ENCODE measurements around the gene OCA2.
"Not testable (repeated sequence)": the region's sequence is repeated elsewhere in the genome, so short reads cannot be mapped to it uniquely, and the experiment has no call there.

Gene OCA2

GRCh38 chr15:28013976-28014375, 85.1 kb downstream of the OCA2 start:
- H4K20me1 ChIP-seq (ENCODE audit: insufficient read depth, low read length), result no peaks in the 10 kb centered on the region
- H3K79me2 ChIP-seq (ENCODE audit: low read length), result no peaks in the 10 kb centered on the region
- H3K4me1 ChIP-seq (ENCODE audit: low read length), result no peaks in the 10 kb centered on the region
- H2AFZ ChIP-seq (ENCODE audit: low read depth, low read length), result no peak overlapping the region
- TF ChIP-seq CTCF (IDR thresholded peaks at IDR 0.05; ENCODE audit: low read depth, low read length) (no peak), EZH2phosphoT487 (IDR thresholded peaks at IDR 0.05; ENCODE audit: low read depth) (no peak)
- no peaks in the 10 kb centered on the region for H3K9me3 ChIP-seq (ENCODE audit: insufficient read depth, low read length)
- no peaks in the 10 kb centered on the region for H3K27me3 ChIP-seq (ENCODE audit: low read depth, low read length)
- H3K27ac ChIP-seq (ENCODE audit: low read length), result no peak overlapping the region
- no peak overlapping the region for H3K9ac ChIP-seq (ENCODE audit: low read length)
- no peak overlapping the region for H3K4me2 ChIP-seq (ENCODE audit: low read length)
- no peaks in the 10 kb centered on the region for H3K36me3 ChIP-seq (replicated peaks; ENCODE audit: low read depth, low read length)
- H3K4me3 ChIP-seq (ENCODE audit: low read length), result no peak overlapping the region

- Histone ChIP-seq H3K27me3 (ENCODE audit: low read depth, low read length) (no peaks in the 10 kb centered on the region), H3K36me3 (replicated peaks; ENCODE audit: low read depth, low read length) (no peaks in the 10 kb centered on the region), H3K4me2 (ENCODE audit: low read length) (no peak overlapping the region), H3K27ac (ENCODE audit: low read length) (no peak overlapping the region), H3K9me3 (ENCODE audit: insufficient read depth, low read length) (no peaks in the 10 kb centered on the region), H2AFZ (ENCODE audit: low read depth, low read length) (no peak overlapping the region), H4K20me1 (ENCODE audit: insufficient read depth, low read length) (no peaks in the 10 kb centered on the region), H3K4me1 (ENCODE audit: low read length) (no peaks in the 10 kb centered on the region), H3K9ac (ENCODE audit: low read length) (no peak overlapping the region), H3K4me3 (ENCODE audit: low read length) (no peak overlapping the region), H3K79me2 (ENCODE audit: low read length) (no peaks in the 10 kb centered on the region)
- TF ChIP-seq CTCF (IDR thresholded peaks at IDR 0.05; ENCODE audit: low read depth, low read length) (no peak), EZH2phosphoT487 (IDR thresholded peaks at IDR 0.05; ENCODE audit: low read depth) (no peak)
Measured at GRCh38 chr15:28013480-28013879, 85.6 kb downstream of the OCA2 start.

- Histone ChIP-seq H3K9ac (ENCODE audit: low read length) (no peak overlapping the region), H3K4me2 (ENCODE audit: low read length) (no peak overlapping the region), H3K9me3 (ENCODE audit: insufficient read depth, low read length) (no peaks in the 10 kb centered on the region), H2AFZ (ENCODE audit: low read depth, low read length) (no peak overlapping the region), H3K79me2 (ENCODE audit: low read length) (no peaks in the 10 kb centered on the region), H3K4me1 (ENCODE audit: low read length) (no peaks in the 10 kb centered on the region), H4K20me1 (ENCODE audit: insufficient read depth, low read length) (no peaks in the 10 kb centered on the region), H3K27ac (ENCODE audit: low read length) (no peak overlapping the region), H3K27me3 (ENCODE audit: low read depth, low read length) (no peaks in the 10 kb centered on the region), H3K4me3 (ENCODE audit: low read length) (no peak overlapping the region), H3K36me3 (replicated peaks; ENCODE audit: low read depth, low read length) (no peaks in the 10 kb centered on the region)
- no peak for TF ChIP-seq CTCF (IDR thresholded peaks at IDR 0.05; ENCODE audit: low read depth, low read length)
- TF ChIP-seq EZH2phosphoT487 (IDR thresholded peaks at IDR 0.05; ENCODE audit: low read depth), result no peak
Measured at GRCh38 chr15:28012231-28012630, 86.9 kb downstream of the OCA2 start.

GRCh38 chr15:28008175-28008574, 90.9 kb downstream of the OCA2 start:
- not testable (repeated sequence) for H3K4me2 ChIP-seq (ENCODE audit: low read length); H3K27ac ChIP-seq (ENCODE audit: low read length); H4K20me1 ChIP-seq (ENCODE audit: insufficient read depth, low read length); H3K9me3 ChIP-seq (ENCODE audit: insufficient read depth, low read length); H3K79me2 ChIP-seq (ENCODE audit: low read length); H3K36me3 ChIP-seq (replicated peaks; ENCODE audit: low read depth, low read length); H3K9ac ChIP-seq (ENCODE audit: low read length); H3K4me3 ChIP-seq (ENCODE audit: low read length); H3K27me3 ChIP-seq (ENCODE audit: low read depth, low read length); H2AFZ ChIP-seq (ENCODE audit: low read depth, low read length); H3K4me1 ChIP-seq (ENCODE audit: low read length)
